DOHH2 (cell line): Measurements from ENCODE around the gene FHOD3.

Experiments used
- H3F3A ChIP-seq: fragments of 200-600 bp; sonication (generic), shearing (Covaris generic); 2 replicates; pipeline ENCODE4 v1.6.0; 2016; ENCODE audit warnings: antibody characterized with exemption, mild to moderate bottlenecking; ENCODE audit not compliant: control insufficient read depth, insufficient read depth
- H3K27ac ChIP-seq: fragments of 200-600 bp; sonication (generic); 2 replicates; pipeline ENCODE4 v1.5.1; 2014; ENCODE audit warnings: low read depth, mild to moderate bottlenecking, low read length, moderate library complexity
- H3K27me3 ChIP-seq: fragments of 200-600 bp; sonication (generic); 2 replicates; pipeline ENCODE4 v1.6.1; 2014; ENCODE audit warnings: mild to moderate bottlenecking, low read length, mixed read lengths; ENCODE audit not compliant: control insufficient read depth
- H3K36me3 ChIP-seq: fragments of 200-600 bp; sonication (generic); 2 replicates; pipeline ENCODE4 v1.6.1; 2014; ENCODE audit warnings: mild to moderate bottlenecking, low read length, moderate library complexity, mixed read lengths; ENCODE audit not compliant: control insufficient read depth
- H3K4me1 ChIP-seq: fragments of 200-600 bp; sonication (generic); 2 replicates; pipeline ENCODE4 v1.6.1; 2014; ENCODE audit warnings: mild to moderate bottlenecking, low read length, mixed read lengths; ENCODE audit not compliant: control insufficient read depth
- H3K4me2 ChIP-seq: fragments of 200-600 bp; sonication (generic); 2 replicates; pipeline ENCODE4 v1.6.0; 2014; ENCODE audit warnings: mild to moderate bottlenecking, low read length, moderate library complexity
- H3K4me3 ChIP-seq: fragments of 200-600 bp; sonication (generic); 2 replicates; pipeline ENCODE4 v1.5.1; 2014; ENCODE audit warnings: mild to moderate bottlenecking, low read length, mixed read lengths
- H3K79me2 ChIP-seq: fragments of 200-600 bp; sonication (generic); 2 replicates; pipeline ENCODE4 v1.6.1; 2014; ENCODE audit warnings: mild to moderate bottlenecking, low read length, mixed read lengths; ENCODE audit not compliant: control insufficient read depth
- H3K9me2 ChIP-seq: fragments of 200-600 bp; sonication (generic); replicated peaks from 2 replicates; pipeline ENCODE4 v1.6.1; 2014; ENCODE audit warnings: mild to moderate bottlenecking, low read length, mixed read lengths; ENCODE audit not compliant: control insufficient read depth
- H3K9me3 ChIP-seq: fragments of 200-600 bp; sonication (generic); 2 replicates; pipeline ENCODE4 v1.6.1; 2014; ENCODE audit warnings: antibody characterized with exemption, low read length, mixed read lengths; ENCODE audit not compliant: control insufficient read depth, insufficient read depth
- H4K20me1 ChIP-seq: fragments of 200-600 bp; sonication (generic); 2 replicates; pipeline ENCODE4 v1.6.0; 2014; ENCODE audit warnings: low read depth, mild to moderate bottlenecking, antibody characterized with exemption, low read length, moderate library complexity; ENCODE audit not compliant: control insufficient read depth, insufficient read depth
- CTCF ChIP-seq: fragments of 200-600 bp; sonication (generic); IDR thresholded peaks from one replicate; pipeline ENCODE4 v1.5.1; 2014; ENCODE audit warnings: antibody characterized with exemption, mild to moderate bottlenecking, low read depth, low read length; ENCODE audit not compliant: poor library complexity, severe bottlenecking
- EZH2phosphoT487 ChIP-seq: fragments of 200-600 bp; sonication (generic); IDR thresholded peaks from 2 replicates; pipeline ENCODE4 v1.6.1; 2017; ENCODE audit warnings: borderline replicate concordance, mild to moderate bottlenecking, antibody characterized with exemption, low read length, moderate library complexity, mixed read lengths

The FHOD3 gene

GRCh38 chr18:36415625-36416024, 118.1 kb downstream of the FHOD3 start:
- no peak for TF ChIP-seq EZH2phosphoT487
- no peak for TF ChIP-seq CTCF
- H3K27me3 ChIP-seq = peaks cover 3% of the 10 kb centered on the region; the same call in 1 of the 2 replicates
- H3F3A ChIP-seq = no peaks in the 10 kb centered on the region
- H3K79me2 ChIP-seq = no peaks in the 10 kb centered on the region
- H3K4me3 ChIP-seq = no peak overlapping the region
- H3K9me3 ChIP-seq = no peaks in the 10 kb centered on the region
- no peak overlapping the region for H3K27ac ChIP-seq
- no peaks in the 10 kb centered on the region for H3K4me1 ChIP-seq
- H3K9me2 ChIP-seq = no peaks in the 10 kb centered on the region
- no peaks in the 10 kb centered on the region for H4K20me1 ChIP-seq
- H3K36me3 ChIP-seq = no peaks in the 10 kb centered on the region
- no peak overlapping the region for H3K4me2 ChIP-seq

DNA sequence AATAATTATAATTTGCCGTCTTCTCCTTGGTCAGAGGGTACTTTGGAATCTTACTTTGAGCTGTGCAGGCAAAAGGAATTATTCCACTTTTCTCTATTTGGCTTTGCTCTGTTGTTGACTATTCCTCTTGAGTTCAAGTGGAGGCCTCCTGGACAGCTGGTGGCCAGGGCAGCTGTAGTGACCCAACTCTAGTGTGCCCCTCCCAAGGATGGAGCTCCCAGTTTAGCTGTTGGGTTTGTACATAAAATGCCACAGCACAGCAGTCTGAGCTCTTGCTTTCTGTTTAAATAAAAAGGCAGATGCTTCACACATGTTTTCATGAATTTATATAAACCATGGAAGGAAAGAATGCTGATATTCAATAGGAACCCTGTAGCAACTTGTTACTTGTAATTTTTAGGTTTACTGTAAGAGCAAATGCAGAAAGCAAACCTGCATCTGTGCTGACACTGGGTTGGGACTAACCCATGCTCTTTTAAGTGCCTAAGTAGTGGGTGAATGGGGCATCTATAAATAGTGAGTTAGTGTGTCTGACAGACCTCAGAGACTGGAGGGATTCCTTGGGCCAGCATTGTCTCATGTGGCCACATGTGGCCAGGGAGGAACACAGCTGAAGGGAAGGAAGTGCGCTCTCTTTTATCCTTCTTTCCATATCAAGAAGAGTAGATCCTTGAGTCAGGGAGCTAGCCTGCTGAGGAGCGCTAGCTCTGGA, 121.8 kb downstream of the FHOD3 start:
- Histone ChIP-seq H4K20me1 (no peaks in the 10 kb centered on the region), H3K4me1 (no peaks in the 10 kb centered on the region), H3K9me2 (no peaks in the 10 kb centered on the region), H3K9me3 (no peaks in the 10 kb centered on the region), H3K27ac (no peak overlapping the region), H3K27me3 (peaks cover 6% of the 10 kb centered on the region), H3F3A (no peaks in the 10 kb centered on the region), H3K4me2 (no peak overlapping the region), H3K4me3 (no peak overlapping the region), H3K79me2 (no peaks in the 10 kb centered on the region), H3K36me3 (no peaks in the 10 kb centered on the region)
- TF ChIP-seq EZH2phosphoT487 = no peak
- TF ChIP-seq CTCF = no peak

DNA sequence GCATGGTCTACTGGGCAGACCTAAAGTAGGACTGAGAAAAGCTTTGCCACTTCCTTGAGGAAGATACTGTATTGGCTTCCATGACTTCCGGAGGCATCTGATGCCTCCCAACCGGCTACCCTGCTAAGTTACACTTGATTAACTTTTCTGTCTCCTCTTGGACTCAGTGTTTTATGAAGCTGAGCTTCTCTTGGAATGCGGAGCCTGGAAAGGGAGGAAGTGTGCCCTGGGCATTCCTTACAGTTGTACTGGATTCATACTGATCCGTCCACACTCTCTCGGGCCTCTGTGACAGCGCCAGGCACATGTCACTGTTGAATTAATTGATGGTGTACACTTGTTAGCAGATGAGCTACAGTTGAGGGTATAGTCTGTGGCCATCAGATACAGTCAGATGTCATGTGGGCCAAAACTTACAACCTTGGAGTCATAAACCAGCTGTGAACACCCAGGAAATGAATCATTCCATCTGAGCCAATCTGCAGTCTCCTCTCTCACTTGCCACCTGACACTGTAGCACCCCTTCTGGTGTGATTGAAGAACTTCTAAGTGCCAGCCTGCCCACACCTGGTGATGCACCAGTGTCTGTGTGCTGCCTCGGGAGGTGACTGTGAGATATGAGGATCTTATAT, 122.5 kb downstream of the FHOD3 start:
- peak; percentile 43 for TF ChIP-seq CTCF
- no peak for TF ChIP-seq EZH2phosphoT487
- Histone ChIP-seq H3K27ac (no peak overlapping the region), H3K4me1 (no peaks in the 10 kb centered on the region), H3F3A (no peaks in the 10 kb centered on the region), H3K27me3 (peaks cover 6% of the 10 kb centered on the region), H3K9me3 (no peaks in the 10 kb centered on the region), H3K79me2 (no peaks in the 10 kb centered on the region), H4K20me1 (no peaks in the 10 kb centered on the region), H3K9me2 (no peaks in the 10 kb centered on the region), H3K4me2 (no peak overlapping the region), H3K36me3 (no peaks in the 10 kb centered on the region), H3K4me3 (no peak overlapping the region)
